ENCODE data around the gene LRP1B.

DNA sequence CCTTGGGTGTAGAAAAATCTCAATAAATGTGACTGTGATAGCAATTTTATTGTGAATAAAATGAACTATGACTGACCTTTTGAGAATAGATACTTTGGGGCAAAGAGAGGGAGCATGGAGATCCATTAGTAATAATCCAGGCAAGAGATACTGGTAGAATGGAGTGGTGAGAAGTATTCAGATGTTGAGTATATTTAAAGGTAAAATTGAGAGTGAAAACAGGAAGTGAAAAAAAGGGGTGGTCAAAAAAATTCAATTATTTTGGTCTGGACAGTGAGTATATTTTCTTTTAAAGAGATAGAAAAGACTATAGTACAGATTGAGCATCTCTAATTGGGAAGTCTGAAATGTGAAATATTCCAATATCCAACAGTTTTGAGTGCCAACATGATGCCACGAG, 1835.0 kb downstream of the LRP1B start:
- TF ChIP-seq EZH2 (IDR thresholded peaks at IDR 0.05; ENCODE audit: insufficient read depth, poor library complexity, severe bottlenecking) (no peak), EZH2phosphoT487 (IDR thresholded peaks at IDR 0.05; ENCODE audit: insufficient read depth, low read depth) (no peak)
